ENCODE measurements around the gene ATF7.

ATF7 gene

DNA sequence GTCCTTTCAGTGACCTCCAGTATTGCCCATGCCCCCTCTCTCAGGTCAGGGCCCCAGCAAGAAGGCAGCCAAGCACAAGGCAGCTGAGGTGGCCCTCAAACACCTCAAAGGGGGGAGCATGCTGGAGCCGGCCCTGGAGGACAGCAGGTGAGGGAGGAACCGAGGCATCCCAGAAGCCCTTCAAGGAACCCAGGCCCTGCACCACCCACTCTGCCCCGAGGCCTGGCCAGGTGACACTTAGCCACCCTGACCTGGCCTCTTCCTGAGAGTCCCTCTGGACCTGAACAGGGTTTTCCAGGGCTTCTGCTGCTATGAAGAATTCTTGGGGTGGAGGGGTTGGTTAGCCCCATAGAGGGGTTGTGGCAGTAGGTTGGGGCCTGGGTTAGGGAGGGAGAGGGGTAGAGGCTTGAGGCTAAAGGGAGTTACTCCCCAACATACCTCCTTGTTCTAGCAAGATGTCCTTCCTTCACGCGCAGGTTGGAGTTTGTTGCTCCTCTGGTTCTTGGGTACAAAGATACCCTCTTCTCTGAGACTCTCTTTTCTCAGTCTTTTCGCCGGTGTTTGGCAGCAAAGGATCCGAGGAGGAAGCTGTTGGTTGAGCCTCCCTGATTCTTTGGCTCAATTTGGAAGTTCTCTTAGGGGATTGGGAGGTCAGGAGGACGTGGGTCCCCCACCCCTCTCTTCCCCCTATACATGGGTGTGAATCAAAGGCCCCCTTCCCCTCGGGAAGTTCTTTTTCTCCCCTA is 123.0 kb downstream of the ATF7 start:
- Histone ChIP-seq H3K4me3 (ENCODE audit: low read depth in 1 of 2, low read length in 1 of 2) (no peak overlapping the region), H3K27me3 (peaks cover 12% of the 10 kb centered on the region), H3K4me1 (ENCODE audit: control insufficient read depth in 1 of 2, insufficient read depth in 1 of 2, low read depth in 1 of 2, low read length in 1 of 2) (peaks cover 22 to 27% of the 10 kb centered on the region in 2 experiments), H3K27ac (no peak overlapping the region), H3K36me3 (peaks cover 8% of the 10 kb centered on the region), H3K9me3 (no peaks in the 10 kb centered on the region)
- TF ChIP-seq, protein P1, sequence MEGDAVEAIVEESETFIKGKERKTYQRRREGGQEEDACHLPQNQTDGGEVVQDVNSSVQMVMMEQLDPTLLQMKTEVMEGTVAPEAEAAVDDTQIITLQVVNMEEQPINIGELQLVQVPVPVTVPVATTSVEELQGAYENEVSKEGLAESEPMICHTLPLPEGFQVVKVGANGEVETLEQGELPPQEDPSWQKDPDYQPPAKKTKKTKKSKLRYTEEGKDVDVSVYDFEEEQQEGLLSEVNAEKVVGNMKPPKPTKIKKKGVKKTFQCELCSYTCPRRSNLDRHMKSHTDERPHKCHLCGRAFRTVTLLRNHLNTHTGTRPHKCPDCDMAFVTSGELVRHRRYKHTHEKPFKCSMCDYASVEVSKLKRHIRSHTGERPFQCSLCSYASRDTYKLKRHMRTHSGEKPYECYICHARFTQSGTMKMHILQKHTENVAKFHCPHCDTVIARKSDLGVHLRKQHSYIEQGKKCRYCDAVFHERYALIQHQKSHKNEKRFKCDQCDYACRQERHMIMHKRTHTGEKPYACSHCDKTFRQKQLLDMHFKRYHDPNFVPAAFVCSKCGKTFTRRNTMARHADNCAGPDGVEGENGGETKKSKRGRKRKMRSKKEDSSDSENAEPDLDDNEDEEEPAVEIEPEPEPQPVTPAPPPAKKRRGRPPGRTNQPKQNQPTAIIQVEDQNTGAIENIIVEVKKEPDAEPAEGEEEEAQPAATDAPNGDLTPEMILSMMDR (IDR thresholded peaks at IDR 0.05) = no peak

DNA sequence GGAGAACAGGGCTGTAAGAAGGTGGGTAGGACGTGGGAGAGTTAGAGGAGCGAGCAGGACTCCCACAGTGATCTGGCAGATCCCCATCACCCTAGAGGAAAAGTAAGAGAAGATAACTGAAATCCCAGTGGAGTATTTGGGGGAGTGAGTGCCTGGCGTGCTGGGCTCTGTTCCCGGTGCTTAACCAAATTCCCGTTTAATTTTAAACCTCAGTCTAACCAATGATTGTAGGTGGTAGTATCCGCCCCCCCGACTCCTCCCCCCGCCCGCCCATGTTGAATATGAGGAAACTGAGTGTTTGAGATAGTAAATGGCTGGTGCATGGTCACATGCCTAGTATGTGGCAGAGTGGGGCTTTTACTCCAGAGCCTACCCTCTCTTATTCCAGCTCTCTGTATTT is 123.9 kb downstream of the ATF7 start:
- Histone ChIP-seq H3K9me3 (no peaks in the 10 kb centered on the region), H3K36me3 (peaks cover 5% of the 10 kb centered on the region), H3K4me1 (ENCODE audit: control insufficient read depth in 1 of 2, insufficient read depth in 1 of 2, low read depth in 1 of 2, low read length in 1 of 2) (peaks cover 22 to 27% of the 10 kb centered on the region in 2 experiments), H3K27me3 (peaks cover 13% of the 10 kb centered on the region), H3K4me3 (ENCODE audit: low read depth in 1 of 2, low read length in 1 of 2) (no peak overlapping the region), H3K27ac (peak overlapping the region; percentile 90)
- TF ChIP-seq, protein P1 (IDR thresholded peaks at IDR 0.05) = no peak

DNA sequence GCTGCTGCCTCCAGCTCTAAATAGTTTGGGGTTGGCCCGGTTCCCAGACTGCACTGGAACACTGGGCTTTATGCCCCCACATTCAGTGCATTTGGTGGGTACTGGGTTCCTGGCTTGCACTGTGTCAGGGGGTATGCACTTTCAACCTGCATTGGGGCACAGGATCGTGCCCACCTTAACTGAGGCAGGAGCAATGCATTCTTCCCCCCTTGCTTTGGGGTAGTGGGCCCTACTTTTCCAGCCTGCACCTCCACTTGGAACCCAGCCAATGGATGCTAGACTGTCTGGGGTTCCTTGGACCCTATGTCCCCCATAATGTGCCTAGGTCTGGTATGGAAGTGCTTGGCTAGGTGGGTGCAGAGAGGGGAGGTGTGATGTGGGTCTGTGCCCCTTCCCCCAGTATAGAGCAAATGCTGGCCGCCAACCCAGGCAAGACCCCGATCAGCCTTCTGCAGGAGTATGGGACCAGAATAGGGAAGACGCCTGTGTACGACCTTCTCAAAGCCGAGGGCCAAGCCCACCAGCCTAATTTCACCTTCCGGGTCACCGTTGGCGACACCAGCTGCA is 124.5 kb downstream of the ATF7 start:
- no peaks in the 10 kb centered on the region for H3K9me3 ChIP-seq
- H3K4me3 ChIP-seq (ENCODE audit: low read depth in 1 of 2, low read length in 1 of 2) = peak overlapping the region; percentile 72 to 78
- H3K36me3 ChIP-seq = no peaks in the 10 kb centered on the region
- H3K27ac ChIP-seq = peak overlapping the region; percentile 90
- peaks cover 13% of the 10 kb centered on the region for H3K27me3 ChIP-seq
- peaks cover 22 to 27% of the 10 kb centered on the region in 2 experiments for H3K4me1 ChIP-seq (ENCODE audit: control insufficient read depth in 1 of 2, insufficient read depth in 1 of 2, low read depth in 1 of 2, low read length in 1 of 2)
- TF ChIP-seq, protein P1 (IDR thresholded peaks at IDR 0.05) = no peak

DNA sequence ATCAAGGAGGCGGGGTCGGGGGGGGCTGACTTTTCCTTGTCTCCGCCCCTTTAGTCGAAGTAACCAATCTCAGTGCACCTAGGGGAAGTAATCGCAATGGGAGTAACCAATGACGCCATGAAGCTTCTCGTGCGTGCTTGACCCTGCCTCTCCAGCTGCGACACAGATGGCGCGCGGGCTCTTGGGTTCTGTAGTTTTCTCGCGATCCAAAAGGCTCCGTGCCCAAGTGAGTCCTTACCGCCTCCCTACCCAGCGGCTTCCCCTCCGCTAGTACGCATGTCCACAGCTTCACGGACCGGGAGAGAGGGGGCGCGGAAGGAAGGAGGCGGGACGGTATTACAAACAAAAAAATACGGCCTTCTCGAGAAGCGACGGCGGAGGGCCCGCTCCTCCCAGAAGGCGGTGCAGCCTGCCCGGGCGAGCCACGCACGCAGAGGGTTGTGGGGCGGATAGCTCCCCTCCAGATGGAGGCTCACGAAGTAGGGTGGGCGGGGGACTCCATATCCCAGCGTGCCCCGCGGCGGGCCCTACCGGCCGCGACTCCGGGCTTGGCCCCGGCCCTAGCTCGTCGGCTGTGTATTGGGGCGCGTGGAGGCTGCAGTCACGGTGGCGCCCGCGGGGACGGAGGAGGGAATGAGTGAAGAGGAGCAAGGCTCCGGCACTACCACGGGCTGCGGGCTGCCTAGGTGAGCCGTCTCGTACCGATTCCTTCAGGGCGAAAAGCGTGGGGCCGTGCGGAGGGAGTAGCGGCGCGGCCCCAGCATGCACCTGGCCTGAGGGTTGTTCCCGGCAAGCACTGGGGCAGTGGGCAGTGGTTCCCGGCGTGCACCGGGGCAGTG is 125.2 kb downstream of the ATF7 start, which contains the start of gene TARBP2:
Gene TARBP2 (plus strand): TSS at position 508 of the 839 bp plus-strand sequence. CDS start 126 bp downstream, at position 634.
- TF ChIP-seq, protein P1 (IDR thresholded peaks at IDR 0.05) = peak; percentile 21
- Histone ChIP-seq H3K27ac (peak within 1 kb of the TSS; percentile 90), H3K36me3 (no peaks in the 10 kb centered on the region), H3K4me1 (ENCODE audit: control insufficient read depth in 1 of 2, insufficient read depth in 1 of 2, low read depth in 1 of 2, low read length in 1 of 2) (peaks cover 22 to 27% of the 10 kb centered on the region in 2 experiments), H3K27me3 (peaks cover 13% of the 10 kb centered on the region), H3K4me3 (ENCODE audit: low read depth in 1 of 2, low read length in 1 of 2) (peak within 1 kb of the TSS; percentile 72 to 78), H3K9me3 (no peaks in the 10 kb centered on the region)

- no peaks in the 10 kb centered on the region for H3K9me3 ChIP-seq
- H3K4me1 ChIP-seq (ENCODE audit: control insufficient read depth in 1 of 2, insufficient read depth in 1 of 2, low read depth in 1 of 2, low read length in 1 of 2) = peaks cover 22 to 27% of the 10 kb centered on the region in 2 experiments
- H3K27me3 ChIP-seq = peaks cover 13% of the 10 kb centered on the region
- H3K4me3 ChIP-seq (ENCODE audit: low read depth in 1 of 2, low read length in 1 of 2) = peak overlapping the region; percentile 72 to 78
- H3K36me3 ChIP-seq = no peaks in the 10 kb centered on the region
- TF ChIP-seq, protein P1 (IDR thresholded peaks at IDR 0.05) = no peak
- peak overlapping the region; percentile 90 for H3K27ac ChIP-seq
Measured at GRCh38 chr12:53500142-53500775, 125.9 kb downstream of the ATF7 start.
